ENCODE measurements around the gene C6orf141. TPM values are rescaled to one million over a fixed set of nuclear protein-coding genes. Genes with fewer than 3 reads are reported as not detected.

The C6orf141 gene
- polyA plus RNA-seq, 3 donors from 2014 or later = not detected

- Mint-ChIP-seq H3K4me3 (no peak overlapping the region), H3K36me3 (no peaks in the 10 kb centered on the region), H3K4me1 (peaks cover 14 to 23% of the 10 kb centered on the region in 2 donors), H3K9me3 (peaks cover 0 to 9% (median under 1%) of the 10 kb centered on the region in 6 donors), H3K27ac (no peak overlapping the region), H3K27me3 (ENCODE audit: low read depth in 3 of 3) (peaks cover 11 to 16% (median 12%) of the 10 kb centered on the region in 3 donors)
- DNase-seq = no peak
These were observed 1.7 kb upstream of the C6orf141 start for GRCh38 chr6:49548613-49549304.

- H3K36me3 Mint-ChIP-seq = no peaks in the 10 kb centered on the region
- no peak overlapping the region for H3K27ac Mint-ChIP-seq
- peaks cover 12 to 16% (median 14%) of the 10 kb centered on the region in 3 donors for H3K27me3 Mint-ChIP-seq (ENCODE audit: low read depth in 3 of 3)
- peaks cover 0 to 9% (median under 1%) of the 10 kb centered on the region in 6 donors for H3K9me3 Mint-ChIP-seq
- peak overlapping the region; percentile 41 to 80 (median 71) for H3K4me3 Mint-ChIP-seq
- peaks cover 14 to 23% of the 10 kb centered on the region in 2 donors for H3K4me1 Mint-ChIP-seq
- DNase-seq = no peak
These were observed 577 bp upstream of the C6orf141 start for GRCh38 chr6:49549691-49550491.

- Mint-ChIP-seq H3K9me3 (peaks cover 0 to 9% (median under 1%) of the 10 kb centered on the region in 6 donors), H3K4me1 (peaks cover 14 to 23% of the 10 kb centered on the region in 2 donors), H3K27ac (no peak overlapping the region), H3K36me3 (no peaks in the 10 kb centered on the region), H3K27me3 (ENCODE audit: low read depth in 3 of 3) (peaks cover 12 to 16% (median 15%) of the 10 kb centered on the region in 3 donors), H3K4me3 (peak overlapping the region; percentile 55 to 80 (median 71))
- DNase-seq = no peak
These were observed 804 bp downstream of the C6orf141 start for GRCh38 chr6:49551078-49551865.

GRCh38 chr6:49551866-49552129 lies 1.3 kb downstream of the C6orf141 start:
- Mint-ChIP-seq H3K4me1 (peaks cover 14 to 23% of the 10 kb centered on the region in 2 donors), H3K27me3 (ENCODE audit: low read depth in 3 of 3) (peaks cover 12 to 16% (median 13%) of the 10 kb centered on the region in 3 donors)

GRCh38 chr6:49552596-49552995 lies 2.1 kb downstream of the C6orf141 start:
- Mint-ChIP-seq H3K4me1 (peaks cover 14 to 23% of the 10 kb centered on the region in 2 donors), H3K27ac (no peak overlapping the region), H3K36me3 (no peaks in the 10 kb centered on the region), H3K4me3 (peak overlapping the region in 1 of 5 donors; percentile 41), H3K9me3 (peaks cover 0 to 5% (median 0%) of the 10 kb centered on the region in 6 donors), H3K27me3 (ENCODE audit: low read depth in 3 of 3) (peaks cover 12 to 16% (median 13%) of the 10 kb centered on the region in 3 donors)
- DNase-seq = no peak

More at GRCh38 chr6:49551866-49552129, 1.3 kb downstream of the C6orf141 start:
- Mint-ChIP-seq H3K9me3 (peaks cover 0 to 7% (median 0%) of the 10 kb centered on the region in 6 donors), H3K4me3 (peak overlapping the region; percentile 55 to 80 (median 71)), H3K27ac (no peak overlapping the region), H3K36me3 (no peaks in the 10 kb centered on the region)
- no peak for DNase-seq

GRCh38 chr6:49553384-49553783 lies 2.9 kb downstream of the C6orf141 start:
- Mint-ChIP-seq H3K36me3 (no peaks in the 10 kb centered on the region), H3K27ac (no peak overlapping the region), H3K4me3 (no peak overlapping the region), H3K9me3 (peaks cover 0 to 5% (median 0%) of the 10 kb centered on the region in 6 donors), H3K4me1 (peaks cover 14 to 23% of the 10 kb centered on the region in 2 donors), H3K27me3 (ENCODE audit: low read depth in 3 of 3) (peaks cover 12 to 16% (median 13%) of the 10 kb centered on the region in 3 donors)
- no peak for DNase-seq

GRCh38 chr6:49555951-49556350 lies 5.5 kb downstream of the C6orf141 start:
- Mint-ChIP-seq H3K27me3 (ENCODE audit: low read depth in 3 of 3) (peaks cover 6 to 13% (median 7%) of the 10 kb centered on the region in 3 donors), H3K27ac (no peak overlapping the region), H3K36me3 (no peaks in the 10 kb centered on the region), H3K4me1 (peaks cover 9 to 15% of the 10 kb centered on the region in 2 donors), H3K9me3 (no peaks in the 10 kb centered on the region), H3K4me3 (no peak overlapping the region)
- no peak for DNase-seq

- Mint-ChIP-seq H3K27ac (no peak overlapping the region), H3K4me3 (no peak overlapping the region), H3K4me1 (peaks cover 5 to 12% of the 10 kb centered on the region in 2 donors), H3K9me3 (no peaks in the 10 kb centered on the region), H3K27me3 (ENCODE audit: low read depth in 3 of 3) (peaks cover 6 to 10% (median 6%) of the 10 kb centered on the region in 3 donors), H3K36me3 (no peaks in the 10 kb centered on the region)
- no peak for DNase-seq
These were observed 6.0 kb downstream of the C6orf141 start for GRCh38 chr6:49556429-49556837.

- no peak overlapping the region for H3K4me3 Mint-ChIP-seq
- H3K36me3 Mint-ChIP-seq = no peaks in the 10 kb centered on the region
- H3K9me3 Mint-ChIP-seq = no peaks in the 10 kb centered on the region
- H3K27me3 Mint-ChIP-seq (ENCODE audit: low read depth in 3 of 3) = peaks cover 0 to 8% (median 3%) of the 10 kb centered on the region in 3 donors
- H3K4me1 Mint-ChIP-seq = peaks cover 0 to 4% of the 10 kb centered on the region in 2 donors
- no peak for DNase-seq
- no peak overlapping the region for H3K27ac Mint-ChIP-seq
These were observed 6.7 kb downstream of the C6orf141 start for GRCh38 chr6:49557177-49557576.

DNA sequence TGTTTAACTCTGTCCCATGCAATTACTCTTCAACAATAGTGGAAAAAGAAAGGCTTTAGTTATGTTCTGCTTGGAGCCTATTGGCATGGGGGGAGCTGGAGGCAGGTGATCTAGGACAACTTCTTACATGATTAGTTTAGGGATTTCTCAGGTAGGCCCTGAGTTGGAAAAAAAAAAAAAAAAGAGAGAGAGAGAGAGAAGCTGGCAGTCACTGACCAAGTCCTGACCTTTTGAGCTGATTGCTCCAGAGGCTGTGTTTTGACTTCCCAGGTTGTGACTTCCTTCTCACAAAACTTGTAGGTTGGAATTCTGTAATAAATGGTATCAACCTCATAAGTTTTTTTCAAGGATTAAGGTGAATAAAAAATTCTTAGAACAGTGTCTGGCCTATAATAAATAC lies 7.8 kb downstream of the C6orf141 start:
- DNase-seq = no peak
- H3K27me3 Mint-ChIP-seq (ENCODE audit: low read depth in 3 of 3) = peaks cover 0 to 8% (median 0%) of the 10 kb centered on the region in 3 donors
- no peak overlapping the region for H3K27ac Mint-ChIP-seq
- H3K4me1 Mint-ChIP-seq = no peaks in the 10 kb centered on the region
- no peak overlapping the region for H3K4me3 Mint-ChIP-seq
- no peaks in the 10 kb centered on the region for H3K36me3 Mint-ChIP-seq
- H3K9me3 Mint-ChIP-seq = no peaks in the 10 kb centered on the region

DNA sequence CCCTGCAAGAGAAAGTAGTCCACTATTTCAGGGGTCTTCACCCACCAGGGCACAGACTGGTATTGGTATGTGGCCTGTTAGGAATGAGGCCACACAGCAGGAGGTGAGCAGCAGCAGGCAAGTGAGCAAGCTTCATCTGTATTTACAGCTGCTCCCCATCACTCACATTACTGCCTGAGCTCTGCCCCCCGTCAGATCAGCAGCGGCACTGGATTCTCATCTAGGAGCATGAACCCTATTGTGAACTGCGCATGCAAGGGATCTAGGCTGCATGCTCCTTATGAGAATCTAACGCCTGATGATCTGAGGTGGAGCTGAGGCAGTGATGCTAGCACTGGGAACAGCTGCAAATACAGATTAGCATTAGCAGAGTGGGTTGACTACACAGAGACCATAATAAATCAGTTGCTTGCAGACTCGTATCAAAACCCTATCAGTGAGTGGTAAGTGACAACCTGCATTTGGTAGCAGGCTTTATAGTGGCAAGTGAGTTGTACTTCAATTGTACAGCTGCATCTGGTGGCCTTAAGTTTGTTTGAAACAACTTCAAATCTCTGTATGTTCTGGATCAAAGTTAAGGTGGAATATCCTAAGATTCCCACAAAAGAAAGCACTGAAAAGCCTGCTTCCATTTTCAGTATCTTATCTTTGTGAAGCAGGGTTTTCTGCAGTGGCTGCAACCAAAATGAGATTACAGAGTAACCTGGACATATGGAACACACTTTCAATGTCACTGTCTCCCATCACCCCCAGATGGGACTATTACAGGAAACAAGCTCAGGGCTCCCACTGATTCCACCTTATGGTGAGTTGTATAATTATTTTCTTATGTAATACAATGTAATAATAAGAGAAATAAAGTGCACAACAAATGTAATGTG lies 12.8 kb downstream of the C6orf141 start:
- H3K27me3 Mint-ChIP-seq (ENCODE audit: low read depth in 3 of 3) = peaks cover 0 to 2% (median 0%) of the 10 kb centered on the region in 3 donors
- H3K4me1 Mint-ChIP-seq = no peaks in the 10 kb centered on the region
- no peaks in the 10 kb centered on the region for H3K9me3 Mint-ChIP-seq
- H3K27ac Mint-ChIP-seq = no peak overlapping the region
- H3K4me3 Mint-ChIP-seq = no peak overlapping the region
- no peaks in the 10 kb centered on the region for H3K36me3 Mint-ChIP-seq
- no peak for DNase-seq

GRCh38 chr6:49564552-49564951 lies 14.1 kb downstream of the C6orf141 start:
- Mint-ChIP-seq H3K27ac (no peak overlapping the region), H3K4me3 (no peak overlapping the region), H3K36me3 (no peaks in the 10 kb centered on the region), H3K9me3 (no peaks in the 10 kb centered on the region), H3K27me3 (ENCODE audit: low read depth in 3 of 3) (peaks cover 0 to 2% (median 0%) of the 10 kb centered on the region in 3 donors), H3K4me1 (no peaks in the 10 kb centered on the region)
- DNase-seq = no peak

DNA sequence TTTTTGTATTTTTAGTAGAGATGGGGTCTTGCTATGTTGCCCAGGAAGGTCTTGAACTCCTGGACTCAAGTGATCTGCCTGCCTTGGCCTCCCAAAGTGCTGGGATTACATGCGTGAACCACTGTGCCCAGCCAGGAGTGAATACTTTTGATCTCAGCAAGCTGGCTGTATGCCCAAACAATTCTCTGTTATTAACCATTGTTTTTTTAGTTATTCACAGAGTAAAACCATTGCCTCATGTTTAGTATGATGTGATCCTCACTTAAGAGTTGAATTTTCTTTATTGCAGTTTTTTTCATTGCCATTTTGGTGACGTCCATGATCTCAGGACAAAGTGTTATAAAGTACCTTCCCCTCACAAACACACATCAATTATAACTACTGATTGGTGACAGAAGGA lies 14.8 kb downstream of the C6orf141 start:
- no peak overlapping the region for H3K27ac Mint-ChIP-seq
- no peaks in the 10 kb centered on the region for H3K9me3 Mint-ChIP-seq
- DNase-seq = no peak
- no peaks in the 10 kb centered on the region for H3K4me1 Mint-ChIP-seq
- H3K36me3 Mint-ChIP-seq = no peaks in the 10 kb centered on the region
- no peak overlapping the region for H3K4me3 Mint-ChIP-seq
- H3K27me3 Mint-ChIP-seq (ENCODE audit: low read depth in 3 of 3) = peaks cover 0 to 2% (median 0%) of the 10 kb centered on the region in 3 donors
